Smooth muscle cell (in vitro differentiated cells): ENCODE data around the gene ARHGAP30. TPM values are rescaled to one million over a fixed set of nuclear protein-coding genes. Genes with fewer than 3 reads are reported as not detected.
A peak's percentile ranks its signal among the peaks of the same experiment; 100 is the strongest.

Source experiments
- DNase-seq: peaks from one replicate; lab custom pipeline; 2025; ENCODE audit not compliant: unreplicated experiment; lab: John Stamatoyannopoulos, UW
- H2AFZ ChIP-seq: fragments of 200-600 bp; sonication (generic); 2 replicates; pipeline ENCODE4 v1.6.0; 2016; ENCODE audit warnings: antibody characterized with exemption, low read depth, mild to moderate bottlenecking
- H3F3A ChIP-seq: fragments of 200-600 bp; sonication (generic); 2 replicates; pipeline ENCODE4 v1.6.0; 2017; ENCODE audit warnings: antibody characterized with exemption, low read depth
- H3K27ac ChIP-seq: fragments of 200-600 bp; sonication (generic); 2 replicates; pipeline ENCODE4 v1.5.1; 2016; ENCODE audit warnings: low read depth, mild to moderate bottlenecking
- H3K27me3 ChIP-seq: fragments of 200-600 bp; sonication (generic); 2 replicates; pipeline ENCODE4 v1.6.1; 2016; ENCODE audit warnings: low read depth, mild to moderate bottlenecking
- H3K36me3 ChIP-seq: fragments of 200-600 bp; sonication (generic); 2 replicates; pipeline ENCODE4 v1.5.1; 2016; ENCODE audit warnings: low read depth
- H3K4me1 ChIP-seq: fragments of 200-600 bp; sonication (generic); 2 replicates; pipeline ENCODE4 v1.5.1; 2016; ENCODE audit warnings: low read depth
- H3K4me2 ChIP-seq: fragments of 200-600 bp; sonication (generic); 2 replicates; pipeline ENCODE4 v1.6.0; 2016; ENCODE audit warnings: mild to moderate bottlenecking
- H3K4me3 ChIP-seq: fragments of 200-600 bp; sonication (generic); 2 replicates; pipeline ENCODE4 v1.5.1; 2016; ENCODE audit warnings: mild to moderate bottlenecking
- H3K79me2 ChIP-seq: fragments of 200-600 bp; sonication (generic); 2 replicates; pipeline ENCODE4 v1.6.0; 2016; ENCODE audit warnings: low read depth, mild to moderate bottlenecking
- H3K9ac ChIP-seq: fragments of 200-600 bp; sonication (generic); 2 replicates; pipeline ENCODE4 v1.6.0; 2016; ENCODE audit warnings: low read depth
- H3K9me3 ChIP-seq: fragments of 200-600 bp; sonication (generic); replicated peaks from 2 replicates; pipeline ENCODE4 v1.5.1; 2016; ENCODE audit warnings: low read depth
- H4K20me1 ChIP-seq: fragments of 200-600 bp; sonication (generic); 2 replicates; pipeline ENCODE4 v1.6.0; 2016; ENCODE audit warnings: low read depth
- WGBS: methylation state at CpG from one replicate; pipeline ENCODE4 v1.1.7; 2016; ENCODE audit warnings: low lambda C conversion rate; 5-methylcytosine and 5-hydroxymethylcytosine counted together
- polyA plus RNA-seq: library from polyadenylated mRNA; unstranded; fragments of >200 nt; fragmentation: Nextera tagmentation; extraction: Ambion mirVana; gene quantifications from 2 replicates; pipeline ENCODE4 v1.2.1, GENCODE V29; 2016
- total RNA-seq: library from RNA; depleted of rRNA; stranded (reverse); fragments of >200 nt; gene quantifications from 2 replicates; pipeline ENCODE4 v1.2.3, GENCODE V29; 2014
- TF ChIP-seq, protein P1 (sequence below): fragments of 200-600 bp; sonication (generic); IDR thresholded peaks from 2 replicates; pipeline ENCODE4 v1.5.1; 2017; ENCODE audit warnings: borderline replicate concordance, mild to moderate bottlenecking, antibody characterized with exemption; ENCODE audit not compliant: insufficient read depth, poor library complexity, severe bottlenecking

The ARHGAP30 gene
- total and polyA plus RNA-seq, 2 experiments from 2014 or later, result 0.13 to 1.2 TPM

DNA sequence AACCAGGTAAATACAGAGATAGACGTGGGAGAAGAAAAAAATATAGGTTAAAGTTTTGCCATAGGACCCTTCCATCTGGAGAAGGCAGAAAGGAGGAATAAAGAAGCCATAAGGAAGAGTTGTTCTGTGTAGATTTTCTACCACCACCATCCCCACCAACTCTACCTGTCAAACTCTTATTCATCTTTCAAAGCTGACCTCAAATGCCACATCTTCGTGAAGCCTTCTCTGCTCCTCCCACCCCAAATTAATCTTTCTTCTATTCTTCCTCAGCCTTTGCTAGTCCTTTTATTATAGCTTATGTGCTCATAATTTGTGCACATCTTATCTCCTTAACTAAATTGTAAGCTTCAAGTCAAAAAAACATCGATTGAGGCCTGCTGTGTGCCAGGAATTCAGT is 20.9 kb upstream of the ARHGAP30 start:
- H3K36me3 ChIP-seq, result no peaks in the 10 kb centered on the region
- no peaks in the 10 kb centered on the region for H3K9me3 ChIP-seq
- H3K9ac ChIP-seq, result no peak overlapping the region
- TF ChIP-seq, protein P1, sequence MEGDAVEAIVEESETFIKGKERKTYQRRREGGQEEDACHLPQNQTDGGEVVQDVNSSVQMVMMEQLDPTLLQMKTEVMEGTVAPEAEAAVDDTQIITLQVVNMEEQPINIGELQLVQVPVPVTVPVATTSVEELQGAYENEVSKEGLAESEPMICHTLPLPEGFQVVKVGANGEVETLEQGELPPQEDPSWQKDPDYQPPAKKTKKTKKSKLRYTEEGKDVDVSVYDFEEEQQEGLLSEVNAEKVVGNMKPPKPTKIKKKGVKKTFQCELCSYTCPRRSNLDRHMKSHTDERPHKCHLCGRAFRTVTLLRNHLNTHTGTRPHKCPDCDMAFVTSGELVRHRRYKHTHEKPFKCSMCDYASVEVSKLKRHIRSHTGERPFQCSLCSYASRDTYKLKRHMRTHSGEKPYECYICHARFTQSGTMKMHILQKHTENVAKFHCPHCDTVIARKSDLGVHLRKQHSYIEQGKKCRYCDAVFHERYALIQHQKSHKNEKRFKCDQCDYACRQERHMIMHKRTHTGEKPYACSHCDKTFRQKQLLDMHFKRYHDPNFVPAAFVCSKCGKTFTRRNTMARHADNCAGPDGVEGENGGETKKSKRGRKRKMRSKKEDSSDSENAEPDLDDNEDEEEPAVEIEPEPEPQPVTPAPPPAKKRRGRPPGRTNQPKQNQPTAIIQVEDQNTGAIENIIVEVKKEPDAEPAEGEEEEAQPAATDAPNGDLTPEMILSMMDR, result no peak
- H3K27me3 ChIP-seq, result no peaks in the 10 kb centered on the region
- H3F3A ChIP-seq, result no peaks in the 10 kb centered on the region
- no peak overlapping the region for H3K4me2 ChIP-seq
- H2AFZ ChIP-seq, result no peak overlapping the region
- H3K4me1 ChIP-seq, result peaks cover 9% of the 10 kb centered on the region
- H3K79me2 ChIP-seq, result no peaks in the 10 kb centered on the region
- no peak overlapping the region for H3K4me3 ChIP-seq
- H3K27ac ChIP-seq, result peak overlapping the region; percentile 96
- DNase-seq, result no peak
- 82% methylated on average over 3 of the region's 3 CpGs for WGBS
- H4K20me1 ChIP-seq, result no peaks in the 10 kb centered on the region

DNA sequence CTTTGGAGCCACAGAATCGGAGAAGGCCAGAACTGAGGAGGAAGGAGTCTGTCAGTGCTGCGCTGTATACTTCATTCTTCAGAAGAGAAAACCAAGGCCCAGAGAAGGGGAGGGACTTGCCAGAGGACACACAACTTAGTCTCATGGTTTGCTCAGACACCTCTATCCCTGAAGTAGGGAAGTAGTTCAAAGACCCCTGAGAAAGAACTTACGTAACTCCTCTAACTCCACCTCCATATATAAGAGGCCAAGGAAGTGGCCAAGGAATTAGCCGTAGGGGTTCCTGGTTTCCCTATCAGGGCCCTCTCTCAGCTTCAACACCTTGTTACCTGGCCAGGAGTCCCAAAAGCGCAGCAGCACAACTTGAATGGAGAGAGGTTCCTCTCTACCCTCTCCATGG is 20.2 kb upstream of the ARHGAP30 start:
- H3K9me3 ChIP-seq, result no peaks in the 10 kb centered on the region
- H3K4me1 ChIP-seq, result peaks cover 10% of the 10 kb centered on the region
- no peak overlapping the region for H2AFZ ChIP-seq
- no peaks in the 10 kb centered on the region for H3K36me3 ChIP-seq
- TF ChIP-seq, protein P1, result no peak
- H3K27me3 ChIP-seq, result no peaks in the 10 kb centered on the region
- 98% methylated on average over 5 of the region's 5 CpGs for WGBS
- H3K27ac ChIP-seq, result peak overlapping the region; percentile 96
- no peak overlapping the region for H3K4me2 ChIP-seq
- H4K20me1 ChIP-seq, result no peaks in the 10 kb centered on the region
- H3K79me2 ChIP-seq, result no peaks in the 10 kb centered on the region
- DNase-seq, result no peak
- no peak overlapping the region for H3K4me3 ChIP-seq
- H3K9ac ChIP-seq, result no peak overlapping the region
- no peaks in the 10 kb centered on the region for H3F3A ChIP-seq

DNA sequence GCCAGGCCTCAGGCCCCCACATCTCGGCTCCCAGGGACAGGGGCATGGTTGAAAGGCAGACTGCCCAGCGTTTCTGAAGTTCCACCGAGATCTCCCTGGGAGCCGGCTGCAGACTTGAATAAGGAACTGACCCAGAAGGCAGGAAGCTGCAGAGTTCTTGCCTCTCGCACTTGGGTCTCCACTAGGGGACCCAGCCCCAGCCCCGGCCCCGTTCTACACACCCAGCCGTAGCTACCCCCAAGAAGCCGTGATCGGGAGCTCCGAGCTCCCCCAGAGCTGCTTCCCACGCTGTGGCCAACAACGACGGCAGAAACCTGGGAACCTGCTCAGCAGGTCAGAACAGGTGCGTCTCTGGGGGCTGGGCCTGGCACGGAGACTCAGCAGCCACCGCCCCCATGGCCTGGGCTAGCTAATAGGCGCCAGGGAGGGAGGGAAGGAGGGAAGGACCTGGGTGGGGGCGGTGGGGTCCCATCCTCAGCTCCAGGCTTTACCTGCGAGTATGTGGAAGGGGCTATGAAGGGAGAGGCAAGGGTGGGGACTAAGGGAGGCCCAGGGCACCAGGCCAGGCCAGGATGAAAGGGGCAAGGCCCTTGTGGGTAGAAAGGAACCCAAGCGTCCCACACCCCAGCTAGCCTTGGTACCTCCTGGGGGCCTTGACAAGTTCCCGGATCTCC is 19.7 kb upstream of the ARHGAP30 start, which contains the start of gene NECTIN4:
NECTIN4 (minus strand) TSS at position 308 of the 674 bp plus-strand sequence; CDS start at position 46, 262 bp downstream.
- Histone ChIP-seq H3K4me1 (peaks cover 16% of the 10 kb centered on the region), H3K4me3 (peak within 1 kb of the TSS; percentile 35), H3K27me3 (no peaks in the 10 kb centered on the region), H3K9me3 (no peaks in the 10 kb centered on the region), H3F3A (peaks cover 2% of the 10 kb centered on the region), H3K9ac (peak within 1 kb of the TSS; percentile 77), H4K20me1 (no peaks in the 10 kb centered on the region), H3K27ac (peak within 1 kb of the TSS; percentile 96), H3K36me3 (no peaks in the 10 kb centered on the region), H2AFZ (no peak within 1 kb of the TSS), H3K79me2 (no peaks in the 10 kb centered on the region), H3K4me2 (peak within 1 kb of the TSS; percentile 80)
- no peak for DNase-seq
- TF ChIP-seq, protein P1, result no peak
- 85% methylated on average over 22 of the region's 22 CpGs for WGBS
